ENCODE measurements around the gene CAMK2G.
A peak's percentile ranks its signal among the peaks of the same experiment; 100 is the strongest.
"Not testable (repeated sequence)": the region's sequence is repeated elsewhere in the genome, so short reads cannot be mapped to it uniquely, and the experiment has no call there.

CAMK2G gene

GRCh38 chr10:73890261-73890660, 15.9 kb upstream of the CAMK2G start:
- no peak for ATAC-seq
- no peak for TF ChIP-seq TCF4 (CRISPR knock-in tag; IDR thresholded peaks at IDR 0.05; ENCODE audit: borderline replicate concordance)
- no peak for TF ChIP-seq ZC3H10 (CRISPR knock-in tag; IDR thresholded peaks at IDR 0.05)
- TF ChIP-seq ZFP3 (CRISPR knock-in tag; IDR thresholded peaks at IDR 0.05) = no peak
- no peak for TF ChIP-seq OSR1 (CRISPR knock-in tag; IDR thresholded peaks at IDR 0.05)
- TF ChIP-seq, protein P1, sequence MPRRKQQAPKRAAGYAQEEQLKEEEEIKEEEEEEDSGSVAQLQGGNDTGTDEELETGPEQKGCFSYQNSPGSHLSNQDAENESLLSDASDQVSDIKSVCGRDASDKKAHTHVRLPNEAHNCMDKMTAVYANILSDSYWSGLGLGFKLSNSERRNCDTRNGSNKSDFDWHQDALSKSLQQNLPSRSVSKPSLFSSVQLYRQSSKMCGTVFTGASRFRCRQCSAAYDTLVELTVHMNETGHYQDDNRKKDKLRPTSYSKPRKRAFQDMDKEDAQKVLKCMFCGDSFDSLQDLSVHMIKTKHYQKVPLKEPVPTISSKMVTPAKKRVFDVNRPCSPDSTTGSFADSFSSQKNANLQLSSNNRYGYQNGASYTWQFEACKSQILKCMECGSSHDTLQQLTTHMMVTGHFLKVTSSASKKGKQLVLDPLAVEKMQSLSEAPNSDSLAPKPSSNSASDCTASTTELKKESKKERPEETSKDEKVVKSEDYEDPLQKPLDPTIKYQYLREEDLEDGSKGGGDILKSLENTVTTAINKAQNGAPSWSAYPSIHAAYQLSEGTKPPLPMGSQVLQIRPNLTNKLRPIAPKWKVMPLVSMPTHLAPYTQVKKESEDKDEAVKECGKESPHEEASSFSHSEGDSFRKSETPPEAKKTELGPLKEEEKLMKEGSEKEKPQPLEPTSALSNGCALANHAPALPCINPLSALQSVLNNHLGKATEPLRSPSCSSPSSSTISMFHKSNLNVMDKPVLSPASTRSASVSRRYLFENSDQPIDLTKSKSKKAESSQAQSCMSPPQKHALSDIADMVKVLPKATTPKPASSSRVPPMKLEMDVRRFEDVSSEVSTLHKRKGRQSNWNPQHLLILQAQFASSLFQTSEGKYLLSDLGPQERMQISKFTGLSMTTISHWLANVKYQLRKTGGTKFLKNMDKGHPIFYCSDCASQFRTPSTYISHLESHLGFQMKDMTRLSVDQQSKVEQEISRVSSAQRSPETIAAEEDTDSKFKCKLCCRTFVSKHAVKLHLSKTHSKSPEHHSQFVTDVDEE (CRISPR knock-in tag; IDR thresholded peaks at IDR 0.05) = no peak
- TF ChIP-seq ESRRG (CRISPR knock-in tag; IDR thresholded peaks at IDR 0.05) = no peak
- no peak for TF ChIP-seq PPARA (CRISPR knock-in tag; IDR thresholded peaks at IDR 0.05; ENCODE audit: borderline replicate concordance)
- TF ChIP-seq ZFP30 (CRISPR knock-in tag; IDR thresholded peaks at IDR 0.05) = no peak
- no peak for TF ChIP-seq ZNF70 (CRISPR knock-in tag; IDR thresholded peaks at IDR 0.05)
- TF ChIP-seq TOX (CRISPR knock-in tag; IDR thresholded peaks at IDR 0.05; ENCODE audit: borderline replicate concordance) = no peak
- no peak for TF ChIP-seq SNAI2 (CRISPR knock-in tag; IDR thresholded peaks at IDR 0.05)

DNA sequence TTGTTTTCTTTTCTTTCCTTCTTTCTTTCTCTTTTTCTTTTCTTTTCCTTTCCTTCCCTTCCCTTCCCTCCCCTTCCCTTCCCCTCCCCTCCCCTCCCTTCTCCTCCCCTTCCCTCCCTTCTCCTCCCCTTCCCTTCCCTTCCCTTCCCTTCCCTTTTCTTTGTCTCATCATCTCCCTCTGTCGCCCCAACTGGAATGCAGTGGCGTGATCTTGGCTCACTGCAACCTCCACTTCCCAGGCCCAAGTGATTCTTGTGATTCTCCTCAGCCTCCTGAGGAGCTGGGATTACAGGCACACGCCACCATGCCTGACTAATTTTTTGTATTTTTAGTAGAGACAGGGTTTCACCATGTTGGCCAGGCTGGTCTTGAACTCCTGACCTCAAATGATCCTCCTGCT, 15.1 kb upstream of the CAMK2G start:
- ATAC-seq = not testable (repeated sequence)

DNA sequence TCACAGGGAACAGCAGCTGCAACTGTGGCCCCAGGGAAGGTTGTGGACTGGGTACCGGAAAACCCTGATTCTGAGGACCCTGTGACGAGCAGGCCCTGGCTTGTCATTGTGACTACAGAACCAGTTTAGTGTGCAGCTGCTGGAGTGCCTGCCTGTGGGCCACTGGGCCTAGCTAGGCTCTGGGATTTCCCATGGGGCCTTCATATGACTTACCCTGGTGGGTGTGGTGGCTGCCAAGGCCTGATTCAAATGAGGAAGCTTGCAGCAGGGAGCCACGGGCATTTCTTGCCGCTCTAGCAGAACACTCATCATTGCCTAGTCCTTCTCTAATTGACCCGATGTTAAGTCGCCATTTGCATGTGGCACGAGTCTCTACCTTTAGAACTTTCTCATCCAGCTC, 14.7 kb upstream of the CAMK2G start:
- no peak for TF ChIP-seq RARB (CRISPR knock-in tag; IDR thresholded peaks at IDR 0.05)
- no peak for TF ChIP-seq SNAI2 (CRISPR knock-in tag; IDR thresholded peaks at IDR 0.05)
- TF ChIP-seq GLIS3 (CRISPR knock-in tag; IDR thresholded peaks at IDR 0.05) = no peak
- TF ChIP-seq CSRNP3 (CRISPR knock-in tag; IDR thresholded peaks at IDR 0.05) = no peak
- no peak for TF ChIP-seq ZNF70 (CRISPR knock-in tag; IDR thresholded peaks at IDR 0.05)
- TF ChIP-seq ARNTL (CRISPR knock-in tag; IDR thresholded peaks at IDR 0.05; ENCODE audit: borderline replicate concordance, low read depth) = no peak
- no peak for TF ChIP-seq TOX (CRISPR knock-in tag; IDR thresholded peaks at IDR 0.05; ENCODE audit: borderline replicate concordance)
- TF ChIP-seq ESRRG (CRISPR knock-in tag; IDR thresholded peaks at IDR 0.05) = no peak
- no peak for TF ChIP-seq ZC3H10 (CRISPR knock-in tag; IDR thresholded peaks at IDR 0.05)
- no peak for TF ChIP-seq ZFP30 (CRISPR knock-in tag; IDR thresholded peaks at IDR 0.05)
- no peak for TF ChIP-seq ZNF8 (CRISPR knock-in tag; IDR thresholded peaks at IDR 0.05)
- no peak for TF ChIP-seq PPARA (CRISPR knock-in tag; IDR thresholded peaks at IDR 0.05; ENCODE audit: borderline replicate concordance)
- TF ChIP-seq CSDC2 (CRISPR knock-in tag; IDR thresholded peaks at IDR 0.05) = no peak
- TF ChIP-seq PATZ1 (CRISPR knock-in tag; IDR thresholded peaks at IDR 0.05; ENCODE audit: borderline replicate concordance) = no peak
- no peak for TF ChIP-seq ZNF565 (CRISPR knock-in tag; conservative IDR thresholded peaks at IDR 0.05; ENCODE audit: low read depth)
- no peak for TF ChIP-seq ISL1 (CRISPR knock-in tag; IDR thresholded peaks at IDR 0.05)
- TF ChIP-seq BACH2 (CRISPR knock-in tag; IDR thresholded peaks at IDR 0.05; ENCODE audit: borderline replicate concordance) = no peak
- TF ChIP-seq OSR1 (CRISPR knock-in tag; IDR thresholded peaks at IDR 0.05) = no peak
- no peak for TF ChIP-seq ZFP3 (CRISPR knock-in tag; IDR thresholded peaks at IDR 0.05)
- ATAC-seq = no peak

DNA sequence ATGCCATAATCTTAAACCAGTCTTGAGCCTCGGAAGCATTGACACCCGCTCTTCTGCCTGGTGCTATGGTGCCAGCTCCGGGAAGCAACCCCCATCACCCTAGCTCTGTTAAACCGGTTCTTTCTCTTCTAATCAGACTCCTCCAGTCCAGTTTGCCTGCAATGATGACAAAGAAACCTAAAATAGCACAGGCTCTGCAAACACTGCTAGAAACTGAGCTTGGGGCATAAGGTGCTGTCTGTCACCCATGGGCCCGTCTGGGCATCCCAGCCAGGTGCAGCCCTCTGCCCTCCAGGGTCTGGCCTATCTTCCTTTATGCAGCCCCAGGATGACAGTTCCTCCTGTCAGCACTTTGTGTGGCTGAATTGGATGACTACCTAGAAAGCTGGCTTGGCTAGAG, 14.2 kb upstream of the CAMK2G start:
- TF ChIP-seq ESRRG (CRISPR knock-in tag; IDR thresholded peaks at IDR 0.05) = no peak
- TF ChIP-seq BACH2 (CRISPR knock-in tag; IDR thresholded peaks at IDR 0.05; ENCODE audit: borderline replicate concordance) = no peak
- no peak for TF ChIP-seq ZNF565 (CRISPR knock-in tag; conservative IDR thresholded peaks at IDR 0.05; ENCODE audit: low read depth)
- no peak for TF ChIP-seq ZNF8 (CRISPR knock-in tag; IDR thresholded peaks at IDR 0.05)
- no peak for TF ChIP-seq ARNTL (CRISPR knock-in tag; IDR thresholded peaks at IDR 0.05; ENCODE audit: borderline replicate concordance, low read depth)
- TF ChIP-seq, protein P1 (CRISPR knock-in tag; IDR thresholded peaks at IDR 0.05) = no peak
- TF ChIP-seq GLIS3 (CRISPR knock-in tag; IDR thresholded peaks at IDR 0.05) = no peak
- TF ChIP-seq ZFP30 (CRISPR knock-in tag; IDR thresholded peaks at IDR 0.05) = no peak
- TF ChIP-seq, protein P2, sequence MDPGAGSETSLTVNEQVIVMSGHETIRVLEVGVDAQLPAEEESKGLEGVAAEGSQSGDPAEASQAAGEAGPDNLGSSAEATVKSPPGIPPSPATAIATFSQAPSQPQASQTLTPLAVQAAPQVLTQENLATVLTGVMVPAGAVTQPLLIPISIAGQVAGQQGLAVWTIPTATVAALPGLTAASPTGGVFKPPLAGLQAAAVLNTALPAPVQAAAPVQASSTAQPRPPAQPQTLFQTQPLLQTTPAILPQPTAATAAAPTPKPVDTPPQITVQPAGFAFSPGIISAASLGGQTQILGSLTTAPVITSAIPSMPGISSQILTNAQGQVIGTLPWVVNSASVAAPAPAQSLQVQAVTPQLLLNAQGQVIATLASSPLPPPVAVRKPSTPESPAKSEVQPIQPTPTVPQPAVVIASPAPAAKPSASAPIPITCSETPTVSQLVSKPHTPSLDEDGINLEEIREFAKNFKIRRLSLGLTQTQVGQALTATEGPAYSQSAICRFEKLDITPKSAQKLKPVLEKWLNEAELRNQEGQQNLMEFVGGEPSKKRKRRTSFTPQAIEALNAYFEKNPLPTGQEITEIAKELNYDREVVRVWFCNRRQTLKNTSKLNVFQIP (CRISPR knock-in tag; IDR thresholded peaks at IDR 0.05; ENCODE audit: borderline replicate concordance, low read depth) = no peak
- no peak for TF ChIP-seq SNAI2 (CRISPR knock-in tag; IDR thresholded peaks at IDR 0.05)
- no peak for TF ChIP-seq TCF4 (CRISPR knock-in tag; IDR thresholded peaks at IDR 0.05; ENCODE audit: borderline replicate concordance)
- no peak for TF ChIP-seq RARB (CRISPR knock-in tag; IDR thresholded peaks at IDR 0.05)
- peak; percentile 1; the same call in 1 of the 3 replicates for ATAC-seq
